ENCODE data around the gene ARGLU1.

The ARGLU1 gene

DNA sequence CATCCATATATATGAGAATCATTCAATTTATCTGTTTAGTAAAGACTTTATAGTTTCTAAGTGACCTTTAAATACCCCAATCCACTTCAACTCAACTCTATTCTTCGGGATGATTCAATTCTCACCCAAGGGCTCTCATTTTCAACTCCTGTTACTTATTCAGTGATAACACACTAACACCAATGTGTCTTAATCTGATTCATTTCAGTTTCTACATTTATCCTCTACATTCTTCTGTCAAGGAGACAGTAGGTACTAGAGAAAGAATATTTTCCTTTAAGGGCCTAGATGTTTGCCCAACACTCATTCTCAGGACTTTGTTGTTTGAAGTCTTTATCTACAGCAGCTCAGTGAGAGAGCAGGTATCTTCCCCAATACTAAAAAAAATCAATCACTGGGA, 7.1 kb downstream of the ARGLU1 start:
- no peak for DNase-seq (ENCODE audit: extremely low read depth, low read depth)
- TF ChIP-seq, protein P1, sequence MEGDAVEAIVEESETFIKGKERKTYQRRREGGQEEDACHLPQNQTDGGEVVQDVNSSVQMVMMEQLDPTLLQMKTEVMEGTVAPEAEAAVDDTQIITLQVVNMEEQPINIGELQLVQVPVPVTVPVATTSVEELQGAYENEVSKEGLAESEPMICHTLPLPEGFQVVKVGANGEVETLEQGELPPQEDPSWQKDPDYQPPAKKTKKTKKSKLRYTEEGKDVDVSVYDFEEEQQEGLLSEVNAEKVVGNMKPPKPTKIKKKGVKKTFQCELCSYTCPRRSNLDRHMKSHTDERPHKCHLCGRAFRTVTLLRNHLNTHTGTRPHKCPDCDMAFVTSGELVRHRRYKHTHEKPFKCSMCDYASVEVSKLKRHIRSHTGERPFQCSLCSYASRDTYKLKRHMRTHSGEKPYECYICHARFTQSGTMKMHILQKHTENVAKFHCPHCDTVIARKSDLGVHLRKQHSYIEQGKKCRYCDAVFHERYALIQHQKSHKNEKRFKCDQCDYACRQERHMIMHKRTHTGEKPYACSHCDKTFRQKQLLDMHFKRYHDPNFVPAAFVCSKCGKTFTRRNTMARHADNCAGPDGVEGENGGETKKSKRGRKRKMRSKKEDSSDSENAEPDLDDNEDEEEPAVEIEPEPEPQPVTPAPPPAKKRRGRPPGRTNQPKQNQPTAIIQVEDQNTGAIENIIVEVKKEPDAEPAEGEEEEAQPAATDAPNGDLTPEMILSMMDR (IDR thresholded peaks at IDR 0.05; ENCODE audit: low read depth, low read length), result no peak

DNA sequence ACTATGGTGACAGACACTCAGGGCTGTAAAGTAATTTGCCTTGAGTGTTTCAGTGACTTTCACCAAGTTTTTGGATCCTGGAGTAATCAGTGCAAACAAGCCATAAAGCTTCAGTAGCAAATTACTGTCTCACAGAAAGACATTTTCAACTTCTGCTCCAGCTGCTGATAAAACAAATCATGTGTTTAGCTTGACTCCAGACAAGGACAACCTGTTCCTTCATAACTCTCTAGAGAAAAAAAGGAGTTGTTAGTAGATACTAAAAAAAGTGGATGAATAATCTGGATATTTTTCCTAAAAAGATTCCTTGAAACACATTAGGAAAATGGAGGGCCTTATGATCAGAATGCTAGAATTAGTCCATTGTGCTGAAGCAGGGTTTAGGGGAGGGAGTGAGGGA, 9.4 kb downstream of the ARGLU1 start:
- TF ChIP-seq, protein P1 (IDR thresholded peaks at IDR 0.05; ENCODE audit: low read depth, low read length), result no peak
- DNase-seq (ENCODE audit: extremely low read depth, low read depth), result no peak

GRCh38 chr13:106555631-106556328, 12.2 kb downstream of the ARGLU1 start:
- DNase-seq (ENCODE audit: extremely low read depth, low read depth), result no peak
- TF ChIP-seq, protein P1 (IDR thresholded peaks at IDR 0.05; ENCODE audit: low read depth, low read length), result no peak

DNA sequence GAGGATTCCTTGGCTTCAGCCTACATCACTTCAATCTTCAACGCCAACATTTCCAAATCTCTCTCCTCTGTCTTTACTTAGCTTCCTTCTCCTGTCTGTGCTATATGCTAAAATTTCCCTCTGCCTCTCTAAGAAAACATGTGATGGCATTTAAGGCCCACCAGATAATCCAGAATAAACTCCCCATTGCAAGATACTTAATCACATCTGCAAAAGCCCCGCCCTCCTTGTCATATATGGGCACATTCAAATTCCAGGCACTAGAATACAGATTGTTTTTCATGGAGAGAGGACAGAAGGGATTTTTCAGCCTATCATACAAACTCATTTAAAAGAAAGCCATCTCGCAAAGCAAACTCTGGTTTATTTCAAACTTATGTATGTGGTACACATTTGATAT, 16.2 kb downstream of the ARGLU1 start:
- DNase-seq (ENCODE audit: extremely low read depth, low read depth), result no peak
- TF ChIP-seq, protein P1 (IDR thresholded peaks at IDR 0.05; ENCODE audit: low read depth, low read length), result no peak

- TF ChIP-seq, protein P1 (IDR thresholded peaks at IDR 0.05; ENCODE audit: low read depth, low read length), result no peak
- no peak for DNase-seq (ENCODE audit: extremely low read depth, low read depth)
Measured at GRCh38 chr13:106551350-106551749, 16.6 kb downstream of the ARGLU1 start.

DNA sequence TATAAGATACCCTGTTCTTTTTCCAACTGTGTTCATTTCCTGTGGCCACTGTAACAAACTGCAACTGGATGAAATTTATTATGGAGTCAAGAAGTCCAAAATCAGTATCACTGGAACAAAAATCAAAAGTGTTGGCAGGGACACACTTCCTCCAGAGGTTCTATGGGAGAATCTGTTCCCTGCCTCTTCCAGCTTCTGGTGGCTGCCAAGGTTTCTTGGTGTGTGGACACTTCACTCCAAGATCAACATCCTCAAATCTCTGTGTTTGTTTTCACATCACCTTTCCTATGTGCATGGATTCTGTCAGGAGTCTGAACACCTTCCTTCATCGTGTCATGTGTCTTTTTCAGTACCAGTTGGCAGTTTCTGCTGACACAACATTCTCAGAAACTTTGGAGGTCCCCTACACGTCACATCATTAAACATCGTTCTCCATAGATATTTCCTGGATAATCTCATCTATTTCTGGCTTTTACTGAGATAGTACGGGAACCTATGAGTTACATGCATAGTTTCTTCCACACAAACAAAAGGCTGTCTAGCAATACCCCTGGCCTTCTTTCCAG, 17.3 kb downstream of the ARGLU1 start:
- TF ChIP-seq, protein P1 (IDR thresholded peaks at IDR 0.05; ENCODE audit: low read depth, low read length), result no peak
- no peak for DNase-seq (ENCODE audit: extremely low read depth, low read depth)

DNA sequence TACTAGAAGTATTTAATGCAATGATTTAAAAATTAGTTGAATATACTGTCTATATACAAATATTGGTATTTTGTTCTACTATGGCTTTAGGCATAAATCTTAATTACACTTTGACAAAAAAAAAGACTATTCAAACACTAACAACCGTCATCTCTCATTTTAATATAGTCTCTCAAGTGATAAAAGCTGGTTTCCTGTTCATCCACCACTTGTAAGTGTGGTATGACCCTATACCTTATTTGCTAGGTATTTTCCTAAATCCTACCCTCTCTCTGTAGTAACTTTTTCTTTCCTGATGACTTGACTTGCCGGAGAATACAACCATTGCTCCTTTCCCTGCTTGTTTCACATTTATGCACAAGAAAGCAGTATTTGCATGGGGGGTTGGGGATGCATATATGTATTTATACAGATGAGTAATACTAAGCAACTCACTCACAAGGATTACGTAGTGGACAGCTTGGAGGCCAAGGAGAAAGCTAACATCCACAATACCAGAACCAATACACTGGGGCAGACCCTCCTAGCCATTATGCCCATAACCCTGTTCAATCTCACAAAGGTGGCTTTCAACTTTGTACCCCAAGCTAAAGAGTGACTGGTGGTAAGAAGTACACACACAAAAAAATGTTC, 19.8 kb downstream of the ARGLU1 start:
- no peak for DNase-seq (ENCODE audit: extremely low read depth, low read depth)
- TF ChIP-seq, protein P1 (IDR thresholded peaks at IDR 0.05; ENCODE audit: low read depth, low read length), result no peak
